B cell (primary cell): Measurements from ENCODE around the gene NRK. TPM values are rescaled to one million over a fixed set of nuclear protein-coding genes. Genes with fewer than 3 reads are reported as not detected.

ENCODE experiments used
- ATAC-seq: fragments of 200-7000 bp; cut with Tn5 transposase; one replicate; pipeline ENCODE4 v1.10.0; 2021; ENCODE audit warnings: low read depth, mild to moderate bottlenecking, moderate number of reproducible peaks, moderate library complexity
- CTCF ChIA-PET: fragments of 350-600 bp; sonication (Branson Sonifier 250); formaldehyde crosslinking; loops from one replicate; lab custom pipeline; 2021; ENCODE audit warnings: antibody characterized with exemption, inconsistent platforms; lab: Charles Lee
- POLR2A ChIA-PET: fragments of 350-600 bp; sonication (Branson Sonifier 250); formaldehyde crosslinking; loops from one replicate; lab custom pipeline; 2021; ENCODE audit warnings: antibody characterized with exemption; lab: Charles Lee
- DNase-seq: peaks from one replicate; pipeline ENCODE4 v3.0.0; 2013
- H2AFZ ChIP-seq: 2 replicates; pipeline ENCODE4 v1.6.1; 2012; ENCODE audit warnings: mild to moderate bottlenecking, low read depth, low read length; ENCODE audit not compliant: insufficient read depth, poor library complexity, severe bottlenecking
- H3K27ac ChIP-seq, 2 donors: 1 replicate in 1 of 2; 2 replicates in 1 of 2; pipeline ENCODE4 v1.5.1; 2012 to 2013; ENCODE audit warnings: low read length in 2 of 2, mild to moderate bottlenecking in 2 of 2, moderate library complexity in 1 of 2
- H3K27me3 ChIP-seq, 4 experiments: fragments of 200-600 bp in 1 of 4; sonication (generic) in 1 of 4; replicated peaks in 1 of 4; 1 replicate in 2 of 4; 2 replicates in 2 of 4; pipeline versions ENCODE4 v1.6.1 to v1.7.0; 2013 to 2016; ENCODE audit warnings: low read length in 3 of 4, mild to moderate bottlenecking in 2 of 4, mixed read lengths in 1 of 4, moderate library complexity in 1 of 4; ENCODE audit not compliant: insufficient read depth in 4 of 4, control insufficient read depth in 3 of 4; ENCODE audit errors: control extremely low read depth in 1 of 4
- H3K36me3 ChIP-seq, 2 experiments: replicated peaks in 1 of 2; 1 replicate in 1 of 2; 2 replicates in 1 of 2; pipeline versions ENCODE4 v1.6.1 to v1.7.1; 2013; ENCODE audit warnings: low read length in 1 of 2; ENCODE audit not compliant: insufficient read depth in 2 of 2, control insufficient read depth in 1 of 2; ENCODE audit errors: control extremely low read depth in 1 of 2, extremely low read depth in 1 of 2
- H3K4me1 ChIP-seq, 2 donors: fragments of 200-600 bp in 1 of 2; sonication (generic) in 1 of 2; 1 replicate in 1 of 2; 2 replicates in 1 of 2; pipeline versions ENCODE4 v1.5.1 to v1.6.1; 2013 to 2017; ENCODE audit warnings: low read length in 2 of 2; ENCODE audit not compliant: control insufficient read depth in 2 of 2, insufficient read depth in 2 of 2
- H3K4me2 ChIP-seq: replicated peaks from 2 replicates; pipeline ENCODE3; 2012; ENCODE audit warnings: mild to moderate bottlenecking, low read depth, low read length; ENCODE audit not compliant: poor library complexity, severe bottlenecking
- H3K4me3 ChIP-seq, 5 experiments: fragments of 200-600 bp in 1 of 5; sonication (generic) in 1 of 5; 1 replicate in 3 of 5; 2 replicates in 2 of 5; pipeline versions ENCODE4 v1.5.1 to v1.7.0; 2011 to 2016; ENCODE audit warnings: low read length in 4 of 5, mild to moderate bottlenecking in 4 of 5, low read depth in 2 of 5, control low read depth in 1 of 5, moderate library complexity in 1 of 5; ENCODE audit not compliant: insufficient read depth in 1 of 5; ENCODE audit errors: control extremely low read depth in 1 of 5, extremely low read depth in 1 of 5
- H3K79me2 ChIP-seq: fragments of 200-600 bp; sonication (generic); one replicate; pipeline ENCODE4 v1.6.0; 2016; ENCODE audit warnings: low read length; ENCODE audit not compliant: control insufficient read depth, insufficient read depth
- H3K9ac ChIP-seq: fragments of 200-600 bp; sonication (generic); 2 replicates; pipeline ENCODE4 v1.6.1; 2017; ENCODE audit warnings: mild to moderate bottlenecking, low read length, moderate library complexity
- H3K9me3 ChIP-seq, 3 donors: one replicate each; pipeline versions ENCODE4 v1.6.1 to v1.7.1; 2013; ENCODE audit warnings: low read length in 2 of 3; ENCODE audit not compliant: control insufficient read depth in 2 of 3, insufficient read depth in 1 of 3; ENCODE audit errors: control extremely low read depth in 1 of 3
- H4K20me1 ChIP-seq: 2 replicates; pipeline ENCODE4 v1.6.0; 2012; ENCODE audit warnings: mild to moderate bottlenecking, low read length; ENCODE audit not compliant: insufficient read depth, control insufficient read depth, poor library complexity, severe bottlenecking
- H3K27ac Mint-ChIP-seq: one replicate; pipeline ENCODE4 v1.8.0; 2021; ENCODE audit warnings: mixed read lengths
- H3K27me3 Mint-ChIP-seq: one replicate; pipeline ENCODE4 v1.8.0; 2021; ENCODE audit warnings: mixed read lengths
- H3K4me1 Mint-ChIP-seq: one replicate; pipeline ENCODE4 v1.8.0; 2021; ENCODE audit warnings: mixed read lengths
- H3K4me3 Mint-ChIP-seq: one replicate; pipeline ENCODE4 v1.8.0; 2021; ENCODE audit warnings: mixed read lengths
- H3K9me3 Mint-ChIP-seq: one replicate; pipeline ENCODE4 v1.8.0; 2022; ENCODE audit warnings: mixed read lengths; ENCODE audit not compliant: insufficient read depth
- CTCF ChIP-seq: fragments of 200-600 bp; IDR thresholded peaks from one replicate; pipeline ENCODE4 v1.8.0; 2022; ENCODE audit warnings: antibody characterized with exemption, mild to moderate bottlenecking
- EZH2 ChIP-seq: IDR thresholded peaks from 2 replicates; pipeline ENCODE4 v1.6.1; 2012; ENCODE audit warnings: borderline replicate concordance, low read depth, mild to moderate bottlenecking, moderate library complexity, low read length; ENCODE audit not compliant: insufficient read depth, poor library complexity, severe bottlenecking
- WGBS: methylation state at CpG from one replicate; pipeline ENCODE4 v1.1.5; 2013; ENCODE audit warnings: missing lambda C conversion rate; ENCODE audit not compliant: insufficient coverage; 5-methylcytosine and 5-hydroxymethylcytosine counted together
- intact Hi-C: fragments of 100-400 bp; cut with micrococcal nuclease; formaldehyde crosslinking; loops from one replicate; pipeline ENCODE4 v1.10.0; 2022
- polyA plus RNA-seq: library from polyadenylated mRNA; depleted of rRNA; stranded (reverse); fragments of >200 nt; gene quantifications from 2 replicates; pipeline ENCODE4 v1.2.3, GENCODE V29; 2012
- total RNA-seq, 2 donors: library from RNA; stranded (reverse); fragments of 120-200 nt in 1 of 2; gene quantifications; 1 replicate in 1 of 2; 2 replicates in 1 of 2; pipeline versions ENCODE4 v1.2.3 to v1.2.4, GENCODE V29; 2013 to 2022

The NRK gene
- total and polyA plus RNA-seq, 2 donors (not counting 1 experiment from before 2014, with no cell fraction given): not detected

- no peak for DNase-seq
- ChIA-PET POLR2A (no interaction called here), CTCF (no interaction called here)
- no peak overlapping the region for H2AFZ ChIP-seq
- peaks cover 0 to 8% (median 0%) of the 10 kb centered on the region in 3 donors for H3K9me3 ChIP-seq
- TF ChIP-seq CTCF (no peak), EZH2 (no peak)
- H3K4me1 ChIP-seq: no peaks in the 10 kb centered on the region
- Mint-ChIP-seq H3K4me1 (no peaks in the 10 kb centered on the region), H3K27me3 (no peaks in the 10 kb centered on the region), H3K27ac (no peak overlapping the region), H3K4me3 (no peak overlapping the region), H3K9me3 (no peaks in the 10 kb centered on the region)
- H3K9ac ChIP-seq: no peak overlapping the region
- intact Hi-C loops: no loop called here
- H4K20me1 ChIP-seq: no peaks in the 10 kb centered on the region
- H3K4me3 ChIP-seq: no peak overlapping the region
- H3K27me3 ChIP-seq: no peaks in the 10 kb centered on the region
- H3K27ac ChIP-seq: no peak overlapping the region
- H3K4me2 ChIP-seq: no peak overlapping the region
- H3K79me2 ChIP-seq: no peaks in the 10 kb centered on the region
- no peak for ATAC-seq
- no peaks in the 10 kb centered on the region for H3K36me3 ChIP-seq
- 60% methylated on average over 1 of the region's 2 CpGs for WGBS
Observed at GRCh38 chrX:105816517-105816916, 5.8 kb upstream of the NRK start.

GRCh38 chrX:105820247-105820646 is 2.1 kb upstream of the NRK start:
- Histone ChIP-seq H3K79me2 (no peaks in the 10 kb centered on the region), H3K36me3 (no peaks in the 10 kb centered on the region), H3K9me3 (peaks cover 0 to 13% (median 0%) of the 10 kb centered on the region in 3 donors), H3K4me2 (no peak overlapping the region), H4K20me1 (no peaks in the 10 kb centered on the region), H3K27ac (no peak overlapping the region), H3K4me3 (no peak overlapping the region), H3K9ac (no peak overlapping the region), H3K27me3 (peaks cover 0 to 3% (median 0%) of the 10 kb centered on the region in 4 experiments), H3K4me1 (no peaks in the 10 kb centered on the region), H2AFZ (no peak overlapping the region)
- ATAC-seq: no peak
- no peak overlapping the region for H3K27ac Mint-ChIP-seq
- H3K4me3 Mint-ChIP-seq: no peak overlapping the region
- no CpG with 5 or more reads among the region's 7 CpGs for WGBS
- TF ChIP-seq EZH2 (no peak), CTCF (no peak)
- CTCF ChIA-PET: no interaction called here
- no peaks in the 10 kb centered on the region for H3K4me1 Mint-ChIP-seq
- H3K27me3 Mint-ChIP-seq: no peaks in the 10 kb centered on the region
- DNase-seq: no peak
- intact Hi-C loops: no loop called here
- no peaks in the 10 kb centered on the region for H3K9me3 Mint-ChIP-seq
- POLR2A ChIA-PET: no interaction called here
